A673 (cell line): ENCODE measurements around the gene ANKRD9. TPM values are rescaled to one million over a fixed set of nuclear protein-coding genes. Genes with fewer than 3 reads are reported as not detected.
"Not testable (repeated sequence)": the region's sequence is repeated elsewhere in the genome, so short reads cannot be mapped to it uniquely, and the experiment has no call there.

ENCODE experiments used
- BruUV-seq: library from RNA; stranded (reverse); fragments of 400-500 nt; replicated peaks from 2 replicates; lab custom pipeline; 2021; lab: Mats Ljungman, UMichigan
- CTCF ChIA-PET: fragments of 300-600 bp; sonication (Branson Sonifier 250); formaldehyde crosslinking; loops from one replicate; lab custom pipeline; 2022; ENCODE audit warnings: antibody characterized with exemption; lab: Charles Lee
- POLR2A ChIA-PET: fragments of 300-600 bp; sonication (Branson Sonifier 250); formaldehyde crosslinking; loops from one replicate; lab custom pipeline; 2022; ENCODE audit warnings: antibody characterized with exemption; ENCODE audit not compliant: low non-redundant PET; lab: Charles Lee
- DNase-seq: peaks from one replicate; pipeline ENCODE4 v3.0.0-alpha.2; 2015; ENCODE audit warnings: low spot score
- H3K27ac ChIP-seq: fragments of 200-600 bp; sonication (generic); 2 replicates; pipeline ENCODE4 v1.5.1; 2016; ENCODE audit warnings: mixed run types, low read depth, mild to moderate bottlenecking, mixed read lengths, antibody characterized with exemption, low read length; ENCODE audit not compliant: poor library complexity, severe bottlenecking
- H3K27me3 ChIP-seq: fragments of 200-600 bp; sonication (generic); replicated peaks from 2 replicates; pipeline ENCODE4 v1.6.1; 2017; ENCODE audit warnings: mixed run types, low read depth, mild to moderate bottlenecking, mixed read lengths, antibody characterized with exemption, low read length; ENCODE audit not compliant: insufficient read depth, poor library complexity
- H3K36me3 ChIP-seq: fragments of 200-600 bp; sonication (generic); 2 replicates; pipeline ENCODE4 v1.6.1; 2016; ENCODE audit warnings: mixed run types, mild to moderate bottlenecking, mixed read lengths, antibody characterized with exemption, low read length; ENCODE audit not compliant: insufficient read depth, poor library complexity, severe bottlenecking
- H3K4me1 ChIP-seq: fragments of 200-600 bp; sonication (generic); 2 replicates; pipeline ENCODE4 v1.6.1; 2017; ENCODE audit warnings: mixed run types, mild to moderate bottlenecking, mixed read lengths, antibody characterized with exemption, low read length; ENCODE audit not compliant: insufficient read depth, poor library complexity, severe bottlenecking
- H3K4me3 ChIP-seq: fragments of 200-600 bp; sonication (generic); 2 replicates; pipeline ENCODE4 v1.5.1; 2016; ENCODE audit warnings: low read depth, mixed run types, mild to moderate bottlenecking, mixed read lengths, low read length; ENCODE audit not compliant: poor library complexity, severe bottlenecking
- H3K9me3 ChIP-seq: fragments of 200-600 bp; sonication (generic); 2 replicates; pipeline ENCODE4 v1.6.1; 2016; ENCODE audit warnings: mixed run types, low read depth, mild to moderate bottlenecking, mixed read lengths, antibody characterized with exemption, low read length; ENCODE audit not compliant: poor library complexity, severe bottlenecking
- CTCF ChIP-seq: fragments of 300-800, 200-600 bp; sonication (generic); conservative IDR thresholded peaks from 2 replicates; pipeline ENCODE4 v1.5.1; 2017; ENCODE audit warnings: low read depth, mild to moderate bottlenecking, antibody characterized with exemption, low read length, moderate library complexity, mixed read lengths
- EZH2 ChIP-seq: fragments of 200-600 bp; sonication (generic); IDR thresholded peaks from 2 replicates; pipeline ENCODE4 v1.6.1; 2017; ENCODE audit warnings: borderline replicate concordance, low read depth, mild to moderate bottlenecking, mixed read lengths, antibody characterized with exemption, low read length; ENCODE audit not compliant: poor library complexity, severe bottlenecking
- intact Hi-C: fragments of 100-400 bp; cut with micrococcal nuclease; formaldehyde crosslinking; loops from one replicate; pipeline ENCODE4 v1.10.0; 2022; ENCODE audit not compliant: unreplicated experiment
- total RNA-seq: library from RNA; stranded (reverse); gene quantifications from 2 replicates; pipeline ENCODE4 v1.2.3, GENCODE V29; 2021

ANKRD9 gene
- total RNA-seq, 1 experiment from 2014 or later = 28.0 TPM

- H3K27ac ChIP-seq = peak overlapping the region; percentile 56
- H3K27me3 ChIP-seq = no peaks in the 10 kb centered on the region
- POLR2A ChIA-PET = no interaction called here
- intact Hi-C loops = loop anchor here (5.0 kb wide), 1 partner anchor 51 kb away; the partner anchor contains the start of gene RCOR1
- H3K9me3 ChIP-seq = no peaks in the 10 kb centered on the region
- no peak for DNase-seq
- BruUV-seq = no TSS peak
- no peak overlapping the region for H3K4me3 ChIP-seq
- no peaks in the 10 kb centered on the region for H3K36me3 ChIP-seq
- peaks cover 72% of the 10 kb centered on the region for H3K4me1 ChIP-seq
- CTCF ChIA-PET = no interaction called here
- TF ChIP-seq CTCF (no peak), EZH2 (no peak)
Measured at GRCh38 chr14:102541771-102542170, 32.2 kb upstream of the ANKRD9 start.

- CTCF ChIA-PET = interaction anchor here (1.8 kb wide), 1 partner anchor 16 kb away, joined by 15 read pairs; no protein-coding TSS in a partner anchor
- H3K4me3 ChIP-seq, POLR2A ChIA-PET, H3K36me3 ChIP-seq, DNase-seq, H3K9me3 ChIP-seq, H3K27me3 ChIP-seq, BruUV-seq: not testable (repeated sequence)
- peak overlapping the region; percentile 96 for H3K27ac ChIP-seq
- intact Hi-C loops = loop anchor here (5.0 kb wide), 1 partner anchor 51 kb away; the partner anchor contains the start of gene RCOR1
- H3K4me1 ChIP-seq = peaks cover 70% of the 10 kb centered on the region
Measured at GRCh38 chr14:102541029-102541491, 31.5 kb upstream of the ANKRD9 start.

GRCh38 chr14:102540315-102541028 lies 30.9 kb upstream of the ANKRD9 start:
- TF ChIP-seq CTCF (no peak), EZH2 (no peak)
- Histone ChIP-seq H3K9me3 (no peaks in the 10 kb centered on the region), H3K4me3 (peak overlapping the region; percentile 23), H3K27ac (peak overlapping the region; percentile 96), H3K27me3 (no peaks in the 10 kb centered on the region), H3K36me3 (no peaks in the 10 kb centered on the region), H3K4me1 (peaks cover 64% of the 10 kb centered on the region)
- intact Hi-C loops = loop anchor here (5.0 kb wide), 1 partner anchor 52 kb away; the partner anchor contains the start of gene RCOR1
- peak; percentile 91 for DNase-seq
- BruUV-seq = TSS peak; percentile 85
- POLR2A ChIA-PET = no interaction called here
- CTCF ChIA-PET = interaction anchor here (1.8 kb wide), 1 partner anchor 16 kb away, joined by 15 read pairs; no protein-coding TSS in a partner anchor
